Astrocyte (in vitro differentiated cells and primary cell): ENCODE measurements around the gene IFIH1. TPM values are rescaled to one million over a fixed set of nuclear protein-coding genes. Genes with fewer than 3 reads are reported as not detected.

ENCODE experiments used
- DNase-seq: peaks from one replicate; pipeline ENCODE4 v3.0.0-alpha.2; 2010; ENCODE audit warnings: low read depth
- FAIRE-seq: peaks from 2 replicates; lab custom pipeline; 2011; peaks lifted over from hg19 to GRCh38; lab: Jason Lieb, UNC
- H2AFZ ChIP-seq: 2 replicates; pipeline ENCODE4 v1.6.0; 2012; ENCODE audit warnings: low read depth, low read length, inconsistent platforms
- H3K27ac ChIP-seq: 2 replicates; pipeline ENCODE4 v1.5.1; 2011; ENCODE audit warnings: low read depth, low read length, inconsistent platforms
- H3K27me3 ChIP-seq: 2 replicates; pipeline ENCODE4 v1.6.0; 2011; ENCODE audit warnings: low read length, inconsistent platforms; ENCODE audit not compliant: insufficient read depth
- H3K36me3 ChIP-seq: 2 replicates; pipeline ENCODE4 v1.5.1; 2011; ENCODE audit warnings: low read length, inconsistent platforms; ENCODE audit not compliant: insufficient read depth
- H3K4me1 ChIP-seq: 2 replicates; pipeline ENCODE4 v1.5.1; 2011; ENCODE audit warnings: low read length, inconsistent platforms; ENCODE audit not compliant: insufficient read depth
- H3K4me2 ChIP-seq: 2 replicates; pipeline ENCODE4 v1.6.0; 2012; ENCODE audit warnings: low read length, inconsistent platforms
- H3K4me3 ChIP-seq: 2 replicates; pipeline ENCODE4 v1.5.1; 2011; ENCODE audit warnings: low read depth, mild to moderate bottlenecking, low read length, inconsistent platforms; ENCODE audit not compliant: insufficient read depth
- H3K79me2 ChIP-seq: 2 replicates; pipeline ENCODE4 v1.6.0; 2012; ENCODE audit warnings: mild to moderate bottlenecking, low read length, inconsistent platforms; ENCODE audit not compliant: insufficient read depth
- H3K9ac ChIP-seq: 2 replicates; pipeline ENCODE4 v1.6.0; 2012; ENCODE audit warnings: mild to moderate bottlenecking, low read length, inconsistent platforms
- H3K9me3 ChIP-seq: 2 replicates; pipeline ENCODE4 v1.5.1; 2012; ENCODE audit warnings: low read depth, mild to moderate bottlenecking, low read length, inconsistent platforms; ENCODE audit not compliant: insufficient read depth
- H4K20me1 ChIP-seq: 2 replicates; pipeline ENCODE4 v1.6.0; 2012; ENCODE audit warnings: low read length, inconsistent platforms; ENCODE audit not compliant: insufficient read depth
- H3K27ac Mint-ChIP-seq: one replicate; pipeline ENCODE4 v1.8.0; 2021; ENCODE audit warnings: mild to moderate bottlenecking, mixed read lengths; ENCODE audit not compliant: unreplicated experiment
- H3K27me3 Mint-ChIP-seq: one replicate; pipeline ENCODE4 v1.8.0; 2021; ENCODE audit warnings: low read depth, mixed read lengths; ENCODE audit not compliant: unreplicated experiment
- H3K36me3 Mint-ChIP-seq: one replicate; pipeline ENCODE4 v1.8.0; 2021; ENCODE audit warnings: low read depth, mixed read lengths; ENCODE audit not compliant: unreplicated experiment
- H3K4me1 Mint-ChIP-seq: one replicate; pipeline ENCODE4 v1.8.0; 2021; ENCODE audit warnings: low read depth, mixed read lengths; ENCODE audit not compliant: unreplicated experiment
- H3K4me3 Mint-ChIP-seq: one replicate; pipeline ENCODE4 v1.8.0; 2021; ENCODE audit warnings: mild to moderate bottlenecking, moderate library complexity, mixed read lengths; ENCODE audit not compliant: unreplicated experiment
- H3K9me3 Mint-ChIP-seq: one replicate; pipeline ENCODE4 v1.8.0; 2021; ENCODE audit warnings: mild to moderate bottlenecking, mixed read lengths; ENCODE audit not compliant: unreplicated experiment
- EZH2 ChIP-seq: IDR thresholded peaks from 2 replicates; pipeline ENCODE4 v1.6.1; 2012; ENCODE audit warnings: mild to moderate bottlenecking, low read length, inconsistent platforms; ENCODE audit not compliant: insufficient read depth
- total RNA-seq: library from RNA; stranded (reverse); gene quantifications from 2 replicates; pipeline ENCODE4 v1.2.1, GENCODE V29; 2021
- TF ChIP-seq, protein P1 (sequence below): IDR thresholded peaks from 2 replicates; pipeline ENCODE4 v1.5.1; 2011; ENCODE audit warnings: low read depth, mild to moderate bottlenecking, inconsistent platforms, low read length, moderate library complexity; ENCODE audit not compliant: insufficient read depth

The IFIH1 gene
- total RNA-seq, 1 donor from 2014 or later = 62.3 TPM

- Histone ChIP-seq H3K27me3 (no peaks in the 10 kb centered on the region), H3K36me3 (no peaks in the 10 kb centered on the region), H3K79me2 (no peaks in the 10 kb centered on the region), H4K20me1 (no peaks in the 10 kb centered on the region), H3K9me3 (no peaks in the 10 kb centered on the region), H3K9ac (no peak overlapping the region), H3K4me3 (no peak overlapping the region), H3K4me1 (no peaks in the 10 kb centered on the region), H2AFZ (no peak overlapping the region), H3K27ac (no peak overlapping the region), H3K4me2 (no peak overlapping the region)
- H3K27ac Mint-ChIP-seq = no peak overlapping the region
- no peak overlapping the region for H3K4me3 Mint-ChIP-seq
- H3K27me3 Mint-ChIP-seq = no peaks in the 10 kb centered on the region
- TF ChIP-seq, protein P1, sequence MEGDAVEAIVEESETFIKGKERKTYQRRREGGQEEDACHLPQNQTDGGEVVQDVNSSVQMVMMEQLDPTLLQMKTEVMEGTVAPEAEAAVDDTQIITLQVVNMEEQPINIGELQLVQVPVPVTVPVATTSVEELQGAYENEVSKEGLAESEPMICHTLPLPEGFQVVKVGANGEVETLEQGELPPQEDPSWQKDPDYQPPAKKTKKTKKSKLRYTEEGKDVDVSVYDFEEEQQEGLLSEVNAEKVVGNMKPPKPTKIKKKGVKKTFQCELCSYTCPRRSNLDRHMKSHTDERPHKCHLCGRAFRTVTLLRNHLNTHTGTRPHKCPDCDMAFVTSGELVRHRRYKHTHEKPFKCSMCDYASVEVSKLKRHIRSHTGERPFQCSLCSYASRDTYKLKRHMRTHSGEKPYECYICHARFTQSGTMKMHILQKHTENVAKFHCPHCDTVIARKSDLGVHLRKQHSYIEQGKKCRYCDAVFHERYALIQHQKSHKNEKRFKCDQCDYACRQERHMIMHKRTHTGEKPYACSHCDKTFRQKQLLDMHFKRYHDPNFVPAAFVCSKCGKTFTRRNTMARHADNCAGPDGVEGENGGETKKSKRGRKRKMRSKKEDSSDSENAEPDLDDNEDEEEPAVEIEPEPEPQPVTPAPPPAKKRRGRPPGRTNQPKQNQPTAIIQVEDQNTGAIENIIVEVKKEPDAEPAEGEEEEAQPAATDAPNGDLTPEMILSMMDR = no peak
- TF ChIP-seq EZH2 = no peak
- H3K4me1 Mint-ChIP-seq = no peaks in the 10 kb centered on the region
- H3K9me3 Mint-ChIP-seq = no peaks in the 10 kb centered on the region
- DNase-seq = no peak
- no peak for FAIRE-seq
- H3K36me3 Mint-ChIP-seq = no peaks in the 10 kb centered on the region
Observed at GRCh38 chr2:162328424-162329157, 10.1 kb upstream of the IFIH1 start.

DNA sequence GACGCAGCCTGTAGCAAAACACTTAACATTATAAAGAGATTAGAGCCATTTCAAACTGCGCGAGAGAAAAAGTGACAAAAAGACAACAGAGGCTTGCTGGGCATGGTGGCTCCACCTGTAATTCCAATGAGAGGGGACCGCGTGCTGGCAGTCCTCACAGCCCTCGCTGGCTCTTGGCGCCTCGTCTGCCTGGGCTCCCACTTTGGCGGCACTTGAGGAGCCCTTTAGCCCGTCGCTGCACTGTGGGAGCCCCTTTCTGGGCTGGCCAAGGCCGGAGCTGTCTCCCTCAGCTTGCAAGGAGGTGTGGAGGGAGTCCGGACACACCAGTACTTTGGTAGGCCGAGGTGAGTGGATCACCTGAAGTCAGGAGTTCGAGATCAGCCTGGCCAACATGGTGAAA, 9.3 kb upstream of the IFIH1 start:
- DNase-seq (no peak), FAIRE-seq (no peak)
- no peak overlapping the region for H3K27ac Mint-ChIP-seq
- no peaks in the 10 kb centered on the region for H3K4me1 Mint-ChIP-seq
- H2AFZ ChIP-seq = no peak overlapping the region
- no peaks in the 10 kb centered on the region for H3K9me3 ChIP-seq
- no peak overlapping the region for H3K4me2 ChIP-seq
- H3K9me3 Mint-ChIP-seq = no peaks in the 10 kb centered on the region
- no peaks in the 10 kb centered on the region for H3K27me3 Mint-ChIP-seq
- no peaks in the 10 kb centered on the region for H3K27me3 ChIP-seq
- H3K4me1 ChIP-seq = no peaks in the 10 kb centered on the region
- no peak for TF ChIP-seq EZH2
- TF ChIP-seq, protein P1 = no peak
- H3K36me3 ChIP-seq = no peaks in the 10 kb centered on the region
- H3K27ac ChIP-seq = no peak overlapping the region
- no peaks in the 10 kb centered on the region for H4K20me1 ChIP-seq
- no peaks in the 10 kb centered on the region for H3K79me2 ChIP-seq
- no peak overlapping the region for H3K4me3 ChIP-seq
- H3K4me3 Mint-ChIP-seq = no peak overlapping the region
- H3K9ac ChIP-seq = no peak overlapping the region
- no peaks in the 10 kb centered on the region for H3K36me3 Mint-ChIP-seq

DNA sequence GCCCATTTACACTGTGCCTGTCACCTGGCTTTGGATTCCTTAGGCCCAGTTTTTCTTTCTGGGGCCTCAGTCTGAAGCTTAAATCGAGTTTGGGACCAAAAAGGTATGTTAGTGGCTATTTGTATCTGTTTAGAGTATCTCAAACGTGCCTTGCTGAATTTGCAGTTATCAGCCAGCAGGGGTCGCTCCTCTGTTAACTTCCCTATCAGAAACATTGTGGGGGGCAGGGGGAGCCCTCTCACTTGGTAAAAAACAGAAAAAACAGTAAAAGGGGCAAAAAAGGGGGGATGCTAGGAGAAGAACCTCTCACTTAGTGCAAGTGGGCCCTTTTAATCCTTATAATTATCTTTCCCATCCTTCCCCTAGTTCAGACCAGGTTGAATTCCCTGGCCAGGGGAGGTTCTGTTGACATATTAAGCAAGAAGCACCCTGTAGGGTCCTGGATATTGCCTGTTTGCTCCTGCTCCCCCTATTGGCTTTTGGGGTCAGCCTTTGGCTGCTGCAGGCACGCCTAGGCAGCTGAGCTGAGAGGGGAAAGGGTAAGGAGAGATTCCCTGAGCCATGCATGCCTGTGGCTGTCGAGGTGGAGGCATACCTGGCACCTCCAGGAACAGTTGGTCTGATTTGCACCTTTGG, 8.8 kb upstream of the IFIH1 start:
- no peak overlapping the region for H3K27ac Mint-ChIP-seq
- H3K9me3 ChIP-seq = no peaks in the 10 kb centered on the region
- no peak overlapping the region for H2AFZ ChIP-seq
- no peaks in the 10 kb centered on the region for H3K36me3 ChIP-seq
- no peak overlapping the region for H3K4me2 ChIP-seq
- TF ChIP-seq, protein P1 = peak; percentile 45
- no peak for TF ChIP-seq EZH2
- H3K9ac ChIP-seq = no peak overlapping the region
- DNase-seq (no peak), FAIRE-seq (no peak)
- no peaks in the 10 kb centered on the region for H4K20me1 ChIP-seq
- no peaks in the 10 kb centered on the region for H3K9me3 Mint-ChIP-seq
- H3K4me3 Mint-ChIP-seq = no peak overlapping the region
- no peaks in the 10 kb centered on the region for H3K27me3 Mint-ChIP-seq
- H3K4me3 ChIP-seq = no peak overlapping the region
- no peaks in the 10 kb centered on the region for H3K27me3 ChIP-seq
- no peaks in the 10 kb centered on the region for H3K79me2 ChIP-seq
- H3K27ac ChIP-seq = no peak overlapping the region
- H3K4me1 Mint-ChIP-seq = no peaks in the 10 kb centered on the region
- H3K36me3 Mint-ChIP-seq = no peaks in the 10 kb centered on the region
- H3K4me1 ChIP-seq = no peaks in the 10 kb centered on the region
